ENCODE results near the gene SPTBN1. TPM values are rescaled to one million over a fixed set of nuclear protein-coding genes. Genes with fewer than 3 reads are reported as not detected.

Gene SPTBN1
- total RNA-seq, 2 donors from 2014 or later, result 179 to 194 TPM

DNA sequence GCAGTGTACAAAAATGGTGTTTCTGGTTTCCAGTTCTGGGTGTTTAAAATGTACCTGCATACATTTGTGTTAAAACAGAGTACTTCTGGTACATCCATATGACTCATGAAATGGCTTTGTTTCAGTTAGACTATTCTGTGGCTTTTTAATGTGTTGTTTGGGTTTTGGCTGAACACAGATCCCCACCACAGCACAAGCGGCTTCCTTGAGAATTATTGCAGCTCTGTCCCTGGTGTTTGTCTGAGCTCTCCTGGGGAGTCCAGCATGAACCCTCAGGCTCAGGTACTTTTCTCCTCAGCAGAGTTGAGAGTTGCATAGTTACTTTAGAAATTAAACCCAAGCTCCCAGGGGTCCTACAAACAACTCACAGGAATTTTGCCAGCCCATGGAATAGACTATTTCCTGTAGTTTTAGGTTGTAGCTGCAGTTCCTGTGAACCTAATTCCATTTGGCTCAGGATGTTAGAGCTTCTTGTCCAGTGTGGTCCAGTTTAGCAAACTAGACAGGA lies 202.5 kb downstream of the SPTBN1 start:
- Mint-ChIP-seq H3K27ac (no peak overlapping the region), H3K9me3 (no peaks in the 10 kb centered on the region), H3K4me1 (no peaks in the 10 kb centered on the region), H3K4me3 (no peak overlapping the region), H3K36me3 (ENCODE audit: low read depth) (peaks cover 83% of the 10 kb centered on the region), H3K27me3 (ENCODE audit: insufficient read depth) (no peaks in the 10 kb centered on the region)
- Histone ChIP-seq H3K27me3 (ENCODE audit: control insufficient read depth, insufficient read depth, low read length, poor library complexity, severe bottlenecking) (no peaks in the 10 kb centered on the region), H3K4me1 (ENCODE audit: control insufficient read depth, insufficient read depth, low read length) (no peaks in the 10 kb centered on the region), H3K27ac (ENCODE audit: low read depth, low read length) (no peak overlapping the region), H3K36me3 (ENCODE audit: control insufficient read depth, insufficient read depth, low read length) (peaks cover 97% of the 10 kb centered on the region), H3K9ac (ENCODE audit: extremely low read depth, low read length, poor library complexity, severe bottlenecking) (no peak overlapping the region), H3K4me3 (ENCODE audit: low read length) (no peak overlapping the region), H3K9me3 (ENCODE audit: control insufficient read depth, low read length) (no peaks in the 10 kb centered on the region)
- TF ChIP-seq, protein P1, sequence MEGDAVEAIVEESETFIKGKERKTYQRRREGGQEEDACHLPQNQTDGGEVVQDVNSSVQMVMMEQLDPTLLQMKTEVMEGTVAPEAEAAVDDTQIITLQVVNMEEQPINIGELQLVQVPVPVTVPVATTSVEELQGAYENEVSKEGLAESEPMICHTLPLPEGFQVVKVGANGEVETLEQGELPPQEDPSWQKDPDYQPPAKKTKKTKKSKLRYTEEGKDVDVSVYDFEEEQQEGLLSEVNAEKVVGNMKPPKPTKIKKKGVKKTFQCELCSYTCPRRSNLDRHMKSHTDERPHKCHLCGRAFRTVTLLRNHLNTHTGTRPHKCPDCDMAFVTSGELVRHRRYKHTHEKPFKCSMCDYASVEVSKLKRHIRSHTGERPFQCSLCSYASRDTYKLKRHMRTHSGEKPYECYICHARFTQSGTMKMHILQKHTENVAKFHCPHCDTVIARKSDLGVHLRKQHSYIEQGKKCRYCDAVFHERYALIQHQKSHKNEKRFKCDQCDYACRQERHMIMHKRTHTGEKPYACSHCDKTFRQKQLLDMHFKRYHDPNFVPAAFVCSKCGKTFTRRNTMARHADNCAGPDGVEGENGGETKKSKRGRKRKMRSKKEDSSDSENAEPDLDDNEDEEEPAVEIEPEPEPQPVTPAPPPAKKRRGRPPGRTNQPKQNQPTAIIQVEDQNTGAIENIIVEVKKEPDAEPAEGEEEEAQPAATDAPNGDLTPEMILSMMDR (conservative IDR thresholded peaks at IDR 0.05), result no peak
- 95 to 100% methylated on average over 1 of the region's 1 CpG for WGBS, 2 experiments (ENCODE audit: insufficient coverage in 1 of 2, insufficient read length in 1 of 2)
- DNase-seq, result no peak

DNA sequence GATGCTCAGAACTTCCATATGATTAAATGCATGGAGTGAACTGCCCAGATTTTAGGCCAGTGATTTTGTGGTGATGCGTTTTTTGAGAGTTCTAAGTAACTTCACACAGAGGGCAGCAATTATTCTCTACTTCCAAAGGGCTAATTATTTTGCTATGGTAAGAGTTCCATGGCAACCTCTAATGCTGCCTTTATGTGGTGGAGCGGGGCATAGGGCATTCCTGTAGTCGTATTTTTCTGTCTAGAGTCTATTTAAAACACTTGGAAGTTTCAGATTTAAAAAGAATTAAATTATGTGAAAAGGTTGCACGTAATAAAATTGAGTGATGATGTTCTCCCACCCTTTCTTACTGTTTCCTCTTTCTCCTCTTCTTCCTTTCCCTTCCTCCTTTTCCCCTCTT lies 203.4 kb downstream of the SPTBN1 start:
- no peaks in the 10 kb centered on the region for H3K4me1 Mint-ChIP-seq
- no peak for DNase-seq
- TF ChIP-seq, protein P1 (conservative IDR thresholded peaks at IDR 0.05), result no peak
- peaks cover 97% of the 10 kb centered on the region for H3K36me3 ChIP-seq (ENCODE audit: control insufficient read depth, insufficient read depth, low read length)
- peaks cover 83% of the 10 kb centered on the region for H3K36me3 Mint-ChIP-seq (ENCODE audit: low read depth)
- H3K9me3 Mint-ChIP-seq, result no peaks in the 10 kb centered on the region
- no peak overlapping the region for H3K4me3 ChIP-seq (ENCODE audit: low read length)
- H3K27me3 Mint-ChIP-seq (ENCODE audit: insufficient read depth), result no peaks in the 10 kb centered on the region
- no peak overlapping the region for H3K27ac ChIP-seq (ENCODE audit: low read depth, low read length)
- H3K9me3 ChIP-seq (ENCODE audit: control insufficient read depth, low read length), result no peaks in the 10 kb centered on the region
- H3K27me3 ChIP-seq (ENCODE audit: control insufficient read depth, insufficient read depth, low read length, poor library complexity, severe bottlenecking), result no peaks in the 10 kb centered on the region
- WGBS, 2 experiments (ENCODE audit: insufficient coverage in 1 of 2, insufficient read length in 1 of 2), result 95 to 100% methylated on average over 3 to 4 of the region's 4 CpGs
- no peak overlapping the region for H3K4me3 Mint-ChIP-seq
- H3K27ac Mint-ChIP-seq, result no peak overlapping the region
- H3K4me1 ChIP-seq (ENCODE audit: control insufficient read depth, insufficient read depth, low read length), result no peaks in the 10 kb centered on the region
- no peak overlapping the region for H3K9ac ChIP-seq (ENCODE audit: extremely low read depth, low read length, poor library complexity, severe bottlenecking)

DNA sequence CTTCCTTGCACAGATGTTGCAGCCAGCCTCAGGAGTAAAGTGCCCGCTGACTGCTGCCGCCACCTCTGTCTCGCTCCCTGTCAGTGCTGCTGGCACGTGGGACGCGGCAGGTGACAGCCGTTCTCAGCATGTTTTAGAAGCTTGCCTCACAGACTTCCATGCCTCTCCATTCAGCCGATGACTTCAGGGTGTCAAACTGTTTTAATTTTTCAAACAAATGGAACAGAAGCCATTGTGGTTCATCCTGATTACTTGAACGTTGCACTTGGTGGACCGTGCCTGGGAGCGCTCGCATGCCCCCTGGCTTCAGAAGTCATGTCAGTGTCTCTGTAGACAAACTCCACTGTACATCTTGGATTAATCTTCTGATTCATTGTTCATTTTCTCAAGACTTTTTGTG lies 204.6 kb downstream of the SPTBN1 start:
- no peaks in the 10 kb centered on the region for H3K27me3 Mint-ChIP-seq (ENCODE audit: insufficient read depth)
- no peak overlapping the region for H3K4me3 ChIP-seq (ENCODE audit: low read length)
- H3K27ac Mint-ChIP-seq, result no peak overlapping the region
- WGBS, 2 experiments (ENCODE audit: insufficient coverage in 1 of 2, insufficient read length in 1 of 2), result 94% methylated on average over 12 of the region's 12 CpGs
- no peak overlapping the region for H3K4me3 Mint-ChIP-seq
- H3K9me3 ChIP-seq (ENCODE audit: control insufficient read depth, low read length), result no peaks in the 10 kb centered on the region
- DNase-seq, result no peak
- H3K9me3 Mint-ChIP-seq, result no peaks in the 10 kb centered on the region
- peaks cover 97% of the 10 kb centered on the region for H3K36me3 ChIP-seq (ENCODE audit: control insufficient read depth, insufficient read depth, low read length)
- H3K27me3 ChIP-seq (ENCODE audit: control insufficient read depth, insufficient read depth, low read length, poor library complexity, severe bottlenecking), result no peaks in the 10 kb centered on the region
- TF ChIP-seq, protein P1 (conservative IDR thresholded peaks at IDR 0.05), result no peak
- no peak overlapping the region for H3K9ac ChIP-seq (ENCODE audit: extremely low read depth, low read length, poor library complexity, severe bottlenecking)
- H3K4me1 Mint-ChIP-seq, result peaks cover 1% of the 10 kb centered on the region
- H3K27ac ChIP-seq (ENCODE audit: low read depth, low read length), result no peak overlapping the region
- H3K36me3 Mint-ChIP-seq (ENCODE audit: low read depth), result peaks cover 79% of the 10 kb centered on the region
- no peaks in the 10 kb centered on the region for H3K4me1 ChIP-seq (ENCODE audit: control insufficient read depth, insufficient read depth, low read length)

Measured in endodermal cell (in vitro differentiated cells).